Fibroblast of upper back skin (primary cell): ENCODE data around the gene MAPT.

ENCODE experiments used
- DNase-seq: peaks from one replicate; pipeline ENCODE4 v3.0.0-alpha.2; 2013

Gene MAPT

GRCh38 chr17:45863857-45864654, 30.3 kb upstream of the MAPT start:
- DNase-seq, result no peak

- DNase-seq, result no peak
These were observed 27.2 kb upstream of the MAPT start for GRCh38 chr17:45867171-45867570.

- no peak for DNase-seq
These were observed 26.7 kb upstream of the MAPT start for GRCh38 chr17:45867702-45868101.

GRCh38 chr17:45868276-45868675, 26.1 kb upstream of the MAPT start:
- DNase-seq, result peak; percentile 4

GRCh38 chr17:45869676-45870341, 24.5 kb upstream of the MAPT start:
- DNase-seq, result no peak

GRCh38 chr17:45870342-45870974, 23.9 kb upstream of the MAPT start:
- DNase-seq, result no peak

GRCh38 chr17:45871718-45872117, 22.6 kb upstream of the MAPT start:
- DNase-seq, result no peak

GRCh38 chr17:45873728-45874127, 20.6 kb upstream of the MAPT start:
- DNase-seq, result no peak

- DNase-seq, result no peak
These were observed 20.2 kb upstream of the MAPT start for GRCh38 chr17:45874151-45874550.

- DNase-seq, result no peak
These were observed 17.8 kb upstream of the MAPT start for GRCh38 chr17:45876539-45876938.

GRCh38 chr17:45877467-45877866, 16.9 kb upstream of the MAPT start:
- DNase-seq, result no peak

- no peak for DNase-seq
These were observed 11.3 kb upstream of the MAPT start for GRCh38 chr17:45883063-45883462.

- DNase-seq, result no peak
These were observed 7.5 kb upstream of the MAPT start for GRCh38 chr17:45886852-45887251.

GRCh38 chr17:45888392-45888791, 6.0 kb upstream of the MAPT start:
- DNase-seq, result no peak

GRCh38 chr17:45889579-45889978, 4.8 kb upstream of the MAPT start:
- no peak for DNase-seq

- no peak for DNase-seq
These were observed 681 bp upstream of the MAPT start for GRCh38 chr17:45893725-45894021.

GRCh38 chr17:45895304-45895968, 1.1 kb downstream of the MAPT start:
- no peak for DNase-seq

GRCh38 chr17:45895969-45896785, 1.8 kb downstream of the MAPT start:
- no peak for DNase-seq

GRCh38 chr17:45896803-45897693, 2.7 kb downstream of the MAPT start:
- no peak for DNase-seq

- DNase-seq, result no peak
These were observed 5.8 kb downstream of the MAPT start for GRCh38 chr17:45900136-45900535.

- no peak for DNase-seq
These were observed 6.5 kb downstream of the MAPT start for GRCh38 chr17:45900723-45901415.
